OCI-LY7 (cell line): ENCODE measurements around the gene KCND3. TPM values are rescaled to one million over a fixed set of nuclear protein-coding genes. Genes with fewer than 3 reads are reported as not detected.

ENCODE experiments used
- BruUV-seq: library from RNA; stranded (reverse); fragments of 400-500 nt; replicated peaks from 2 replicates; lab custom pipeline; 2021; lab: Mats Ljungman, UMichigan
- CTCF ChIA-PET: fragments of 300-600 bp; sonication (Branson Sonifier 250); formaldehyde crosslinking; loops from one replicate; lab custom pipeline; 2022; ENCODE audit warnings: antibody characterized with exemption; ENCODE audit not compliant: unreplicated experiment; lab: Charles Lee
- POLR2A ChIA-PET: fragments of 300-600 bp; sonication (Branson Sonifier 250); formaldehyde crosslinking; loops from one replicate; lab custom pipeline; 2022; ENCODE audit warnings: antibody characterized with exemption; lab: Charles Lee
- DNase-seq: peaks from one replicate; pipeline ENCODE4 v3.0.0-alpha.2; 2015; ENCODE audit warnings: low spot score
- H2AFZ ChIP-seq: fragments of 200-600 bp; sonication (generic), shearing (Covaris generic); 2 replicates; pipeline ENCODE4 v1.6.1; 2014; ENCODE audit warnings: mild to moderate bottlenecking, antibody characterized with exemption, low read length, moderate library complexity
- H3K27ac ChIP-seq: fragments of 200-600 bp; sonication (generic); 2 replicates; pipeline ENCODE4 v1.5.1; 2014; ENCODE audit warnings: mixed run types, low read depth, mild to moderate bottlenecking, moderate library complexity, low read length, inconsistent platforms; ENCODE audit not compliant: poor library complexity, severe bottlenecking
- H3K36me3 ChIP-seq: fragments of 200-600 bp; sonication (generic); 2 replicates; pipeline ENCODE4 v1.6.1; 2014; ENCODE audit warnings: mild to moderate bottlenecking, antibody characterized with exemption, low read length, moderate library complexity, mixed read lengths; ENCODE audit not compliant: insufficient read depth
- H3K4me1 ChIP-seq: fragments of 200-600 bp; sonication (generic); 2 replicates; pipeline ENCODE4 v1.5.1; 2014; ENCODE audit warnings: mild to moderate bottlenecking, low read length; ENCODE audit not compliant: insufficient read depth, poor library complexity, severe bottlenecking
- H3K4me2 ChIP-seq: fragments of 200-600 bp; sonication (generic); 2 replicates; pipeline ENCODE4 v1.6.1; 2014; ENCODE audit warnings: mild to moderate bottlenecking, low read length
- H3K4me3 ChIP-seq: fragments of 200-600 bp; sonication (generic); 2 replicates; pipeline ENCODE4 v1.5.1; 2014; ENCODE audit warnings: mild to moderate bottlenecking, low read depth, low read length; ENCODE audit not compliant: poor library complexity, severe bottlenecking
- H3K79me2 ChIP-seq: fragments of 200-600 bp; sonication (generic); 2 replicates; pipeline ENCODE4 v1.6.1; 2016; ENCODE audit warnings: low read depth, mild to moderate bottlenecking, low read length, moderate library complexity, mixed read lengths; ENCODE audit not compliant: insufficient read depth
- H3K9me2 ChIP-seq: fragments of 200-600 bp; sonication (generic); 2 replicates; pipeline ENCODE4 v1.6.1; 2016; ENCODE audit warnings: mild to moderate bottlenecking, low read length, mixed read lengths; ENCODE audit not compliant: insufficient read depth
- H3K9me3 ChIP-seq: fragments of 200-600 bp; sonication (generic); 2 replicates; pipeline ENCODE4 v1.6.1; 2014; ENCODE audit warnings: mild to moderate bottlenecking, mixed run types, low read length, mixed read lengths
- H4K20me1 ChIP-seq: fragments of 200-600 bp; sonication (generic); 2 replicates; pipeline ENCODE4 v1.6.1; 2014; ENCODE audit warnings: mild to moderate bottlenecking, antibody characterized with exemption, low read length, moderate library complexity, mixed read lengths; ENCODE audit not compliant: insufficient read depth
- CTCF ChIP-seq: fragments of 200-600 bp; sonication (generic); conservative IDR thresholded peaks from 2 replicates; pipeline ENCODE4 v1.5.1; 2014; ENCODE audit warnings: mild to moderate bottlenecking, antibody characterized with exemption, low read length, moderate library complexity, mixed read lengths
- EZH2phosphoT487 ChIP-seq: fragments of 200-600 bp; sonication (generic); IDR thresholded peaks from 2 replicates; pipeline ENCODE4 v1.6.1; 2018; ENCODE audit warnings: low read depth, borderline replicate concordance, mild to moderate bottlenecking, mixed run types, antibody characterized with exemption, low read length, moderate library complexity, mixed read lengths
- intact Hi-C: fragments of 100-400 bp; cut with micrococcal nuclease; formaldehyde crosslinking; loops from one replicate; pipeline ENCODE4 v1.10.0; 2022; ENCODE audit not compliant: unreplicated experiment
- total RNA-seq, 2 experiments: library from RNA; depleted of rRNA in 1 of 2; stranded (reverse); fragments of >200 nt in 1 of 2; shearing (Covaris generic) in 1 of 2; gene quantifications; 2 replicates each; pipeline ENCODE4 v1.2.3, GENCODE V29; 2014 to 2022

KCND3 gene
- total RNA-seq, 2 experiments from 2014 or later = not detected

- H2AFZ ChIP-seq = no peak overlapping the region
- H3K4me1 ChIP-seq = no peaks in the 10 kb centered on the region
- H3K36me3 ChIP-seq = no peaks in the 10 kb centered on the region
- intact Hi-C loops = no loop called here
- no peak overlapping the region for H3K27ac ChIP-seq
- H3K4me3 ChIP-seq = no peak overlapping the region
- no peak for DNase-seq
- no peaks in the 10 kb centered on the region for H3K9me3 ChIP-seq
- H3K4me2 ChIP-seq = no peak overlapping the region
- BruUV-seq = no TSS peak
- ChIA-PET POLR2A (no interaction called here), CTCF (no interaction called here)
- TF ChIP-seq EZH2phosphoT487 (no peak), CTCF (no peak)
- no peaks in the 10 kb centered on the region for H3K9me2 ChIP-seq
- H4K20me1 ChIP-seq = no peaks in the 10 kb centered on the region
- no peaks in the 10 kb centered on the region for H3K79me2 ChIP-seq
Observed at GRCh38 chr1:111930356-111930755, 59.1 kb downstream of the KCND3 start.

GRCh38 chr1:111928531-111928930, 60.9 kb downstream of the KCND3 start:
- POLR2A ChIA-PET = no interaction called here
- TF ChIP-seq CTCF (no peak), EZH2phosphoT487 (no peak)
- Histone ChIP-seq H3K9me3 (no peaks in the 10 kb centered on the region), H3K4me3 (no peak overlapping the region), H3K79me2 (no peaks in the 10 kb centered on the region), H3K4me2 (no peak overlapping the region), H3K4me1 (no peaks in the 10 kb centered on the region), H3K9me2 (no peaks in the 10 kb centered on the region), H3K36me3 (no peaks in the 10 kb centered on the region), H2AFZ (no peak overlapping the region), H4K20me1 (no peaks in the 10 kb centered on the region), H3K27ac (no peak overlapping the region)
- CTCF ChIA-PET = no interaction called here
- BruUV-seq = no TSS peak
- DNase-seq = no peak
- intact Hi-C loops = no loop called here

- H4K20me1 ChIP-seq = no peaks in the 10 kb centered on the region
- no TSS peak for BruUV-seq
- ChIA-PET POLR2A (no interaction called here), CTCF (no interaction called here)
- TF ChIP-seq CTCF (no peak), EZH2phosphoT487 (no peak)
- no peak overlapping the region for H3K4me3 ChIP-seq
- no peak overlapping the region for H3K27ac ChIP-seq
- intact Hi-C loops = no loop called here
- no peaks in the 10 kb centered on the region for H3K9me2 ChIP-seq
- no peaks in the 10 kb centered on the region for H3K79me2 ChIP-seq
- no peak overlapping the region for H3K4me2 ChIP-seq
- no peak overlapping the region for H2AFZ ChIP-seq
- H3K36me3 ChIP-seq = no peaks in the 10 kb centered on the region
- H3K4me1 ChIP-seq = no peaks in the 10 kb centered on the region
- no peaks in the 10 kb centered on the region for H3K9me3 ChIP-seq
- no peak for DNase-seq
Observed at GRCh38 chr1:111927652-111928051, 61.8 kb downstream of the KCND3 start.
